Spleen (tissue), 7 donors: ENCODE data around the gene TTLL9.

Experiments
- CTCF ChIP-seq, 11 experiments: fragments of 200-600 bp in 7 of 11; fragments of 450-650 bp in 4 of 11; sonication (generic) in 4 of 11; IDR thresholded peaks in 8 of 11; conservative IDR thresholded peaks in 3 of 11; 1 replicate in 7 of 11; 2 replicates in 4 of 11; pipeline versions ENCODE4 v1.4.0 to v1.8.0; 2016 to 2021; ENCODE audit warnings: antibody characterized with exemption in 11 of 11, inconsistent platforms in 4 of 11, mild to moderate bottlenecking in 1 of 11
- POLR2A ChIP-seq, 3 donors: fragments of 450-650 bp; IDR thresholded peaks; one replicate each; pipeline ENCODE4 v1.5.1; 2017; ENCODE audit warnings: antibody characterized with exemption in 3 of 3, mild to moderate bottlenecking in 1 of 3
- POLR2AphosphoS5 ChIP-seq, 3 donors: sonication (generic); formaldehyde crosslinking; IDR thresholded peaks; one replicate each; pipeline ENCODE4 v1.5.1; 2017; ENCODE audit warnings: antibody characterized with exemption in 3 of 3
- donor health status: DM: no; HTN: no; CAD: no; lungs with moderate emphysema.
- donor health status: DM: no; HTN: no; CAD: no.
- donor health status: DM: no; HTN: no; CAD: no.

GRCh38 chr20:31951203-31951529 is 80.7 kb downstream of the TTLL9 start:
- TF ChIP-seq CTCF (IDR thresholded peaks at IDR 0.05 in 8 of 11, conservative IDR thresholded peaks at IDR 0.05 in 3 of 11), result no peak
- TF ChIP-seq POLR2A (IDR thresholded peaks at IDR 0.05), result no peak
- TF ChIP-seq POLR2AphosphoS5 (IDR thresholded peaks at IDR 0.05), result no peak
